DMS 273 (cell line): ENCODE data around the gene KCNC1.

Experiments
- DNase-seq: peaks from one replicate; lab custom pipeline; 2025; ENCODE audit not compliant: unreplicated experiment; lab: John Stamatoyannopoulos, UW

KCNC1 gene

GRCh38 chr11:17736930-17737817 lies 2.6 kb downstream of the KCNC1 start:
- no peak for DNase-seq

GRCh38 chr11:17738151-17738973 lies 3.8 kb downstream of the KCNC1 start:
- no peak for DNase-seq

GRCh38 chr11:17739945-17740338 lies 5.4 kb downstream of the KCNC1 start:
- DNase-seq: no peak

GRCh38 chr11:17740649-17741235 lies 6.2 kb downstream of the KCNC1 start:
- DNase-seq: no peak

- no peak for DNase-seq
These were observed 6.9 kb downstream of the KCNC1 start for GRCh38 chr11:17741487-17741886.

- DNase-seq: no peak
These were observed 7.4 kb downstream of the KCNC1 start for GRCh38 chr11:17742019-17742418.

GRCh38 chr11:17743026-17743807 lies 8.6 kb downstream of the KCNC1 start:
- DNase-seq: no peak

- no peak for DNase-seq
These were observed 9.2 kb downstream of the KCNC1 start for GRCh38 chr11:17743808-17744119.

GRCh38 chr11:17744151-17744940 lies 9.8 kb downstream of the KCNC1 start:
- no peak for DNase-seq

- no peak for DNase-seq
These were observed 10.6 kb downstream of the KCNC1 start for GRCh38 chr11:17745023-17745772.

- DNase-seq: no peak
These were observed 11.5 kb downstream of the KCNC1 start for GRCh38 chr11:17746096-17746495.

- no peak for DNase-seq
These were observed 12.8 kb downstream of the KCNC1 start for GRCh38 chr11:17747131-17747955.

GRCh38 chr11:17748044-17748443 lies 13.5 kb downstream of the KCNC1 start:
- DNase-seq: no peak

- no peak for DNase-seq
These were observed 14.5 kb downstream of the KCNC1 start for GRCh38 chr11:17748761-17749721.

- DNase-seq: no peak
These were observed 15.6 kb downstream of the KCNC1 start for GRCh38 chr11:17750013-17750800.

GRCh38 chr11:17750801-17751165 lies 16.2 kb downstream of the KCNC1 start:
- DNase-seq: no peak

GRCh38 chr11:17751558-17751957 lies 17.0 kb downstream of the KCNC1 start:
- no peak for DNase-seq
